Upper lobe of left lung (tissue), 4 donors: ENCODE data around the gene PDIK1L.

Experiments
- CTCF ChIP-seq, 6 experiments: fragments of 450-650 bp in 4 of 6; fragments of 200-600 bp in 2 of 6; sonication (generic) in 2 of 6; IDR thresholded peaks; one replicate each; pipeline ENCODE4 v1.5.1; 2016 to 2019; ENCODE audit warnings: antibody characterized with exemption in 6 of 6
- EP300 ChIP-seq, 4 donors: sonication (generic); formaldehyde crosslinking; IDR thresholded peaks; one replicate each; pipeline ENCODE4 v1.5.1; 2017; ENCODE audit warnings: antibody characterized with exemption in 4 of 4, control low read depth in 2 of 4
- POLR2A ChIP-seq, 4 donors: fragments of 450-650 bp; IDR thresholded peaks; one replicate each; pipeline ENCODE4 v1.5.1; 2016 to 2017; ENCODE audit warnings: antibody characterized with exemption in 4 of 4, mild to moderate bottlenecking in 2 of 4
- POLR2AphosphoS5 ChIP-seq, 2 donors: sonication (generic); formaldehyde crosslinking; IDR thresholded peaks; one replicate each; pipeline ENCODE4 v1.5.1; 2017; ENCODE audit warnings: antibody characterized with exemption in 2 of 2

DNA sequence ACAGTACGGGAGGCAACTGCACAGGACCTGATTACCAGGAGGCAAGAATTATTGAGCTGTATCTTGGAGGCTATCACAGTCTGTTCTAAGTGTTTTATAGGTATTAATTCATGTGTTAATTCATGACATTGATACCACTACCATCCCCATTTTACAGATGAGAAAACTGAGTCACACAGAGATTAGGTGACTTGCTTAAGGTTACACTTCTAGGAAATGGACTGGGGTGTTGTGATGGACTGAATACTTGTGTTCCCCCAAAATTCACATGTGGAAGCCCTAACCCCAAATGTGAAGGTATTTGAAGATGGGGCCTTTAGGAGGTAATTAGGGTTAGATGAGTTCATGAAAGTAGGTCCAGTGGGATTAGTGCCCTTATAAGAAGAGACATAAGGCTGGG lies 34.1 kb upstream of the PDIK1L start:
- TF ChIP-seq CTCF (IDR thresholded peaks at IDR 0.05) = no peak
- TF ChIP-seq POLR2A (IDR thresholded peaks at IDR 0.05) = no peak
- no peak for TF ChIP-seq POLR2AphosphoS5 (IDR thresholded peaks at IDR 0.05)
- no peak for TF ChIP-seq EP300 (IDR thresholded peaks at IDR 0.05)
